ENCODE measurements around the gene SLC19A1.

SLC19A1 gene

GRCh38 chr21:45493401-45494001, 48.7 kb downstream of the SLC19A1 start:
- H3K79me2 ChIP-seq (ENCODE audit: insufficient read depth, low read length): no peaks in the 10 kb centered on the region
- no peak overlapping the region for H3K4me2 ChIP-seq (ENCODE audit: insufficient read depth, low read length)
- H3K4me1 ChIP-seq (ENCODE audit: insufficient read depth, low read length): no peaks in the 10 kb centered on the region
- no peak overlapping the region for H3K27ac ChIP-seq (ENCODE audit: low read length)
- H3K4me3 ChIP-seq (ENCODE audit: low read depth in 1 of 2, low read length in 2 of 2): no peak overlapping the region
- no peaks in the 10 kb centered on the region; the same call in 1 of the 2 replicates for H4K20me1 ChIP-seq (ENCODE audit: insufficient read depth, low read length)
- ATAC-seq (ENCODE audit: insufficient read depth, low read depth): no peak
- no peak overlapping the region for H2AFZ ChIP-seq (ENCODE audit: low read depth, low read length)
- H3K27me3 ChIP-seq (ENCODE audit: insufficient read depth, low read length, poor library complexity): no peaks in the 10 kb centered on the region
- no peak for TF ChIP-seq EZH2 (IDR thresholded peaks at IDR 0.05; ENCODE audit: borderline replicate concordance, low read depth, low read length, severe bottlenecking)
- no peak for TF ChIP-seq CTCF (IDR thresholded peaks at IDR 0.05; ENCODE audit: borderline replicate concordance, extremely low read depth, low read length, poor library complexity, severe bottlenecking)
- no peak for DNase-seq
- H3K36me3 ChIP-seq (ENCODE audit: insufficient read depth, low read length): no peaks in the 10 kb centered on the region
- no peaks in the 10 kb centered on the region for H3K9me3 ChIP-seq (ENCODE audit: insufficient read depth, low read length, severe bottlenecking)
- no peak overlapping the region for H3K9ac ChIP-seq (ENCODE audit: low read depth, low read length)

DNA sequence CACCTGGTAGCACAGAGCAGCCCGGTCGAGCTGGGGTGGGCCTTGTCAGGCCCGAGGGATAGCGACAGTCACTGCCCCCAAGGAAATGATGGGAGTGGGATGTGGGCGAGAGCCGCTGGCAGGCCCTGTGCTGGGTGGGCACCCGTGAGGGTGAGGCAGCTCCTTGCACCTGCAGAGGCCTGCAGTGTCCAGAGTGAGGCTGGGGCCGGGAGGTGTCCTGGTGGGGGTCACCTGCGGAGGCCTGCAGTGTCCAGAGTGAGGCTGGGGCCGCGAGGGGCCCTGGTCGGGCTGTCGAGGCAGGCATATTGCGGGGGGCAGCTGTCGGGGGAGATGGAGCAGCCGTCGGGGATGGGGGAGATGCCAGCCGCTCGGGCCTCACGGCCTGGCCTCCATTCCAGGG, 49.5 kb downstream of the SLC19A1 start:
- H3K4me2 ChIP-seq (ENCODE audit: insufficient read depth, low read length): no peak overlapping the region
- no peaks in the 10 kb centered on the region for H3K4me1 ChIP-seq (ENCODE audit: insufficient read depth, low read length)
- H3K27me3 ChIP-seq (ENCODE audit: insufficient read depth, low read length, poor library complexity): no peaks in the 10 kb centered on the region
- H3K36me3 ChIP-seq (ENCODE audit: insufficient read depth, low read length): no peaks in the 10 kb centered on the region
- H2AFZ ChIP-seq (ENCODE audit: low read depth, low read length): no peak overlapping the region
- no peak overlapping the region for H3K4me3 ChIP-seq (ENCODE audit: low read depth in 1 of 2, low read length in 2 of 2)
- ATAC-seq (ENCODE audit: insufficient read depth, low read depth) (no peak), DNase-seq (no peak)
- TF ChIP-seq EZH2 (IDR thresholded peaks at IDR 0.05; ENCODE audit: borderline replicate concordance, low read depth, low read length, severe bottlenecking): no peak
- no peak for TF ChIP-seq CTCF (IDR thresholded peaks at IDR 0.05; ENCODE audit: borderline replicate concordance, extremely low read depth, low read length, poor library complexity, severe bottlenecking)
- no peaks in the 10 kb centered on the region for H3K79me2 ChIP-seq (ENCODE audit: insufficient read depth, low read length)
- no peak overlapping the region for H3K27ac ChIP-seq (ENCODE audit: low read length)
- no peak overlapping the region for H3K9ac ChIP-seq (ENCODE audit: low read depth, low read length)
- H3K9me3 ChIP-seq (ENCODE audit: insufficient read depth, low read length, severe bottlenecking): no peaks in the 10 kb centered on the region
- no peaks in the 10 kb centered on the region; the same call in 1 of the 2 replicates for H4K20me1 ChIP-seq (ENCODE audit: insufficient read depth, low read length)

DNA sequence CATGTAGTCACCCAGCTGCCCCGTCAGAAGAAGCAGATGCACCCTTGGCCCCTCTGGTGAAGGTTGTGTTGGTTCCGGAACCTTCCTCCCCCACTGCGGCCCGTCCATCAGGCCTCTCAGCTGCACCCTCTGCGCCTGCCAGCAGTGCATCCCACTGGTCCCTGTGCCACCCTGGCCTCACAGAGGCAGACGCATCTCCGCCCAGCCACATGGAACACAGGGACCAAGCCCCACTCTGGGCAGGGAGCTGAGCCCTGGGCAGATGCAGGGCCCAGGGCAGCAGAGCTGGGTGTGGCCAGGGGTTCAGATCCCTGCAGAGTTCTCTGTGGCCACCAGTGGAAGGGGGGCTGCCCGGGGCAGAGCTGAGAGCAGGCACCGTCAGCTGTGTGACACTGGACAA, 50.6 kb downstream of the SLC19A1 start:
- H3K4me3 ChIP-seq (ENCODE audit: low read depth in 1 of 2, low read length in 2 of 2): no peak overlapping the region
- TF ChIP-seq CTCF (IDR thresholded peaks at IDR 0.05; ENCODE audit: borderline replicate concordance, extremely low read depth, low read length, poor library complexity, severe bottlenecking): no peak
- H3K27me3 ChIP-seq (ENCODE audit: insufficient read depth, low read length, poor library complexity): no peaks in the 10 kb centered on the region
- no peak overlapping the region for H2AFZ ChIP-seq (ENCODE audit: low read depth, low read length)
- no peak overlapping the region for H3K4me2 ChIP-seq (ENCODE audit: insufficient read depth, low read length)
- H3K36me3 ChIP-seq (ENCODE audit: insufficient read depth, low read length): no peaks in the 10 kb centered on the region
- H4K20me1 ChIP-seq (ENCODE audit: insufficient read depth, low read length): no peaks in the 10 kb centered on the region; the same call in 1 of the 2 replicates
- H3K27ac ChIP-seq (ENCODE audit: low read length): no peak overlapping the region
- 0 out of 3 replicates have a peak, but pooled peaks have one; percentile 13 for ATAC-seq (ENCODE audit: insufficient read depth, low read depth)
- no peak for DNase-seq
- H3K9ac ChIP-seq (ENCODE audit: low read depth, low read length): no peak overlapping the region
- H3K9me3 ChIP-seq (ENCODE audit: insufficient read depth, low read length, severe bottlenecking): no peaks in the 10 kb centered on the region
- no peaks in the 10 kb centered on the region for H3K4me1 ChIP-seq (ENCODE audit: insufficient read depth, low read length)
- H3K79me2 ChIP-seq (ENCODE audit: insufficient read depth, low read length): no peaks in the 10 kb centered on the region
